Astrocyte (in vitro differentiated cells and primary cell): Measurements from ENCODE around the gene GBA2.

Source experiments
- CTCF ChIP-seq: IDR thresholded peaks from 2 replicates; pipeline ENCODE4 v1.5.1; 2011; ENCODE audit warnings: low read depth, mild to moderate bottlenecking, inconsistent platforms, low read length, moderate library complexity; ENCODE audit not compliant: insufficient read depth
- EZH2 ChIP-seq: IDR thresholded peaks from 2 replicates; pipeline ENCODE4 v1.6.1; 2012; ENCODE audit warnings: mild to moderate bottlenecking, low read length, inconsistent platforms; ENCODE audit not compliant: insufficient read depth

DNA sequence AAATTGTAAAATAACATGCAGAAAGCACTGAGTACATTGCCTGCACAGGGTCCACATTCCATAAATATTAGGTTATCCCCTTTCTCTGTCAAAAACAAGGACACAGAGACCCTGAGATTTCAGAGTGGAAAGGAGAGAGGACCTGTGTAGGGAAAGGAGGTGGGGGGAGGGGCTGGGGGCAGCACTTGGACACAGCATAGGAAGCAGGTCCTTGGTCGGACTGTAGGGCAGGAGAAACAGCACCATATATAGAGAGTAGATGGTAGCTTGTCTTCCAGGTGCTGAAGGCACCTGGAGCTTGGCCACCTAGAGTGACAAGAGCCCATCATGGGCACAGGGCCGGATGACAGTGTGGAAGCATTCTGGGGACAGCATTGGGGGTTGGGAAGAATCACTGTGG, 61.7 kb downstream of the GBA2 start:
- TF ChIP-seq CTCF (no peak), EZH2 (no peak)
